Measurements from ENCODE around the gene FKBP11.
A peak's percentile ranks its signal among the peaks of the same experiment; 100 is the strongest.
"Not testable (repeated sequence)": the region's sequence is repeated elsewhere in the genome, so short reads cannot be mapped to it uniquely, and the experiment has no call there.

FKBP11 gene

GRCh38 chr12:48903982-48904411 lies 21.3 kb downstream of the FKBP11 start:
- DNase-seq = peak; percentile 86

- DNase-seq = no peak
Measured at GRCh38 chr12:48903363-48903981, 21.8 kb downstream of the FKBP11 start.

GRCh38 chr12:48901278-48901677 lies 24.0 kb downstream of the FKBP11 start:
- DNase-seq = no peak

- DNase-seq = no peak
Measured at GRCh38 chr12:48899651-48900050, 25.6 kb downstream of the FKBP11 start.

- DNase-seq = no peak
Measured at GRCh38 chr12:48894271-48894670, 31.0 kb downstream of the FKBP11 start.

GRCh38 chr12:48890657-48891418 lies 34.5 kb downstream of the FKBP11 start:
- DNase-seq = peak; percentile 76

GRCh38 chr12:48889679-48890078 lies 35.6 kb downstream of the FKBP11 start:
- DNase-seq = no peak

- peak; percentile 51 for DNase-seq
Measured at GRCh38 chr12:48883305-48884161, 41.8 kb downstream of the FKBP11 start.

GRCh38 chr12:48882972-48883304 lies 42.4 kb downstream of the FKBP11 start:
- DNase-seq = no peak

- no peak for DNase-seq
Measured at GRCh38 chr12:48882315-48882687, 43.0 kb downstream of the FKBP11 start.

- no peak for DNase-seq
Measured at GRCh38 chr12:48881686-48882314, 43.5 kb downstream of the FKBP11 start.

- DNase-seq = no peak
Measured at GRCh38 chr12:48880647-48881046, 44.6 kb downstream of the FKBP11 start.

GRCh38 chr12:48878548-48878947 lies 46.7 kb downstream of the FKBP11 start:
- no peak for DNase-seq

GRCh38 chr12:48875944-48876515 lies 49.3 kb downstream of the FKBP11 start:
- no peak for DNase-seq

- not testable (repeated sequence) for DNase-seq
Measured at GRCh38 chr12:48873534-48873933, 51.8 kb downstream of the FKBP11 start.

- DNase-seq = no peak
Measured at GRCh38 chr12:48873096-48873495, 52.2 kb downstream of the FKBP11 start.

All from NCI-H146 (cell line).